OCI-LY1 (cell line): Measurements from ENCODE around the gene ETV3L.

Experiments
- EZH2 ChIP-seq: fragments of 200-600 bp; sonication (generic), shearing (Covaris generic); IDR thresholded peaks from 2 replicates; pipeline ENCODE4 v1.8.0; 2017; ENCODE audit warnings: borderline replicate concordance, mixed run types, mild to moderate bottlenecking, antibody characterized with exemption, low read length, moderate library complexity, mixed read lengths
- TF ChIP-seq, protein P1 (sequence below): fragments of 200-600 bp; sonication (generic), shearing (Covaris generic); IDR thresholded peaks from 2 replicates; pipeline ENCODE4 v1.5.1; 2017; ENCODE audit warnings: mild to moderate bottlenecking, antibody characterized with exemption, low read length, moderate library complexity, mixed read lengths

DNA sequence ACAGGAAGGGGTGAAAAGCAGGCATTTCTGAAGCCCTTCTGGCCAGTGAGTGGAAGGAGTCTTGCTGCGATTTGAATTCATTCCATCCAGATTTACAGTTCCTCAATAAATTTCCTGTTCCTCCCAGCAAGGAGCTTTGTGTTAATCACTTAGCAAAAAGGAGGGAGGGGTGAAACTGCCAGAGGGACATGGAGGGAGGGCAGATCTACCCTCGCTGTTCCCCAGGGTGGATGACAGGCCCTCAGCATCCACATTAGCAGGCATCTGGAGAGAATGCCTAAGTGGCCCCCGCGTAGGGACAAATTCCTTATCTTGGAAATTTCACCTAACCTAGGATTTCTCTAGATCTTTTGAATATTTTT, 37.4 kb upstream of the ETV3L start:
- TF ChIP-seq, protein P1, sequence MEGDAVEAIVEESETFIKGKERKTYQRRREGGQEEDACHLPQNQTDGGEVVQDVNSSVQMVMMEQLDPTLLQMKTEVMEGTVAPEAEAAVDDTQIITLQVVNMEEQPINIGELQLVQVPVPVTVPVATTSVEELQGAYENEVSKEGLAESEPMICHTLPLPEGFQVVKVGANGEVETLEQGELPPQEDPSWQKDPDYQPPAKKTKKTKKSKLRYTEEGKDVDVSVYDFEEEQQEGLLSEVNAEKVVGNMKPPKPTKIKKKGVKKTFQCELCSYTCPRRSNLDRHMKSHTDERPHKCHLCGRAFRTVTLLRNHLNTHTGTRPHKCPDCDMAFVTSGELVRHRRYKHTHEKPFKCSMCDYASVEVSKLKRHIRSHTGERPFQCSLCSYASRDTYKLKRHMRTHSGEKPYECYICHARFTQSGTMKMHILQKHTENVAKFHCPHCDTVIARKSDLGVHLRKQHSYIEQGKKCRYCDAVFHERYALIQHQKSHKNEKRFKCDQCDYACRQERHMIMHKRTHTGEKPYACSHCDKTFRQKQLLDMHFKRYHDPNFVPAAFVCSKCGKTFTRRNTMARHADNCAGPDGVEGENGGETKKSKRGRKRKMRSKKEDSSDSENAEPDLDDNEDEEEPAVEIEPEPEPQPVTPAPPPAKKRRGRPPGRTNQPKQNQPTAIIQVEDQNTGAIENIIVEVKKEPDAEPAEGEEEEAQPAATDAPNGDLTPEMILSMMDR, result no peak
- TF ChIP-seq EZH2, result no peak
